NT2/D1 (cell line): ENCODE measurements around the gene ATF6B.

ENCODE experiments used
- SUZ12 ChIP-seq: IDR thresholded peaks from 2 replicates; pipeline ENCODE4 v1.6.1; 2011; ENCODE audit not compliant: insufficient read length, insufficient read depth; ENCODE audit errors: extremely low read depth
- YY1 ChIP-seq: IDR thresholded peaks from 2 replicates; pipeline ENCODE4 v1.6.1; 2011; ENCODE audit not compliant: insufficient read length, insufficient read depth

GRCh38 chr6:32092760-32093497 is 35.1 kb downstream of the ATF6B start:
- TF ChIP-seq SUZ12 (no peak), YY1 (no peak)
